Stimulated activated CD4-positive, alpha-beta T cell treated with anti-CD3 and anti-CD28 coated beads, Interleukin-1b, Interleukin-23, amount 100 ng/mL, for 4 hours (primary cell): ENCODE measurements around the gene NSRP1.
"Not testable (repeated sequence)": the region's sequence is repeated elsewhere in the genome, so short reads cannot be mapped to it uniquely, and the experiment has no call there.

Source experiments
- DNase-seq, 2 donors: peaks; one replicate each; pipeline ENCODE4 v3.0.0-alpha.2; 2020; ENCODE audit warnings: low read depth in 2 of 2

Gene NSRP1, protein sequence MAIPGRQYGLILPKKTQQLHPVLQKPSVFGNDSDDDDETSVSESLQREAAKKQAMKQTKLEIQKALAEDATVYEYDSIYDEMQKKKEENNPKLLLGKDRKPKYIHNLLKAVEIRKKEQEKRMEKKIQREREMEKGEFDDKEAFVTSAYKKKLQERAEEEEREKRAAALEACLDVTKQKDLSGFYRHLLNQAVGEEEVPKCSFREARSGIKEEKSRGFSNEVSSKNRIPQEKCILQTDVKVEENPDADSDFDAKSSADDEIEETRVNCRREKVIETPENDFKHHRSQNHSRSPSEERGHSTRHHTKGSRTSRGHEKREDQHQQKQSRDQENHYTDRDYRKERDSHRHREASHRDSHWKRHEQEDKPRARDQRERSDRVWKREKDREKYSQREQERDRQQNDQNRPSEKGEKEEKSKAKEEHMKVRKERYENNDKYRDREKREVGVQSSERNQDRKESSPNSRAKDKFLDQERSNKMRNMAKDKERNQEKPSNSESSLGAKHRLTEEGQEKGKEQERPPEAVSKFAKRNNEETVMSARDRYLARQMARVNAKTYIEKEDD

DNA sequence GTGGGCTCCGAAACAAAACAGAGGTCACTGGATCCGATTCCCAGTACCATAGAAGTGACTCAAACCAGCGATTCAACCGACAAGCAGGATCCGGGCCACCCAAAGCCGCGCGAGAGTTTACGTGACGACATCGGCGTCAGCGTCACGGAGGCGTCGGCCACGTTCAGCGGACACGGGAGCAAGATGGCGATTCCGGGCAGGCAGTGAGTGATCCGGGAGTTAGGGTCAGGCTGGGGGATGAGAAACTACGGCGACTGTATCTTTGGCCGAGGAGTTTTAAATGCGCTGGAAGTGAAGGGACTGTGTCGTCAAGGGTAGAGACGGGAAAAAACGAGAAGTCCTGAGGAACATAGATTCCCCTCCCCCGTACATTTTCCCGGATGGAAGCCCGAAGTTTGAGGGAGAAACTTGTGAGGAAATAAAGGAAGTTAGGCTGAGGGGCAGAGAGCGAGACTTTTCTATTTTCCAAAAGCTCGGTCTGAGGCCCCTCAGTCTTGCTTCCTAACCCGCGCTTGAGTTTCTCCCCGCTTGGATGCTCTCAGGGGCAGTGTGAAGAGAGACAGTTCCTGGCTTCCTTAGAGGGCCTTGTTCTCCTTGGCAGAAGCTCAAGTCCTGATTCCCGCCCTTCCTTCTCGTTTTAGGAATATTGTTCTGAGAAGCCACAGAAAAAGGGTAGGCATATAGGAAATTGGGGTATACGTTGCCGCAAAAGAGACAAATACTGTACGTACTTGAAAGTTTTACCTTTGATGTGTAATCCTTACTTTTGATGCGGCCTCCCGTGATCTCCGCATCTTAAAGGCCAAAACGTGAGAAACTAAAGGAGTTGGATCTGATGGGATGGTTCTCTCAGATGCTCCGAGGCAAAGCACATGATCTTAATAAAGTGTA is at the start of gene NSRP1:
TSS of gene NSRP1 (plus strand) at position 156 of the 891 bp plus-strand sequence. CDS start at position 184, 28 bp downstream.
- peak; percentile 85 to 87 for DNase-seq

DNA sequence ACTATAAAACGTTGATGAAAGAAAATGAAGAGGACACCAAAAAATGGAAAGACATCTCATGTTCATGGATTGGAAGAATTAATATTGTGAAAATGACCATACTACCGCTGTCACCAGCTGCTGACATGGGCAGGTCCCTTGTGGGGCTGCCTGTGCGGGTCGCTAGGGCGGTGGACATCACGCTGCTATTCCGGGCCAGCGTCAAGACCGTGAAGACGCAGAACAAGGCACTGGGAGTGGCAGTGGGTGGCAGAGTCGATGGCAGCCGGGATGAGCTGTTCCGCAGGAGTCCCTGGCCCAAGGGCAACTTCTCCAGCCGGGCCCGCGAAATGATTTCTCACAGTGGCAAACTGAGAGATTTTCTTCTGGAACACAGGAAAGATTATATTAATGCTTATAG is 48.2 kb upstream of the NSRP1 start:
- DNase-seq = no peak

DNA sequence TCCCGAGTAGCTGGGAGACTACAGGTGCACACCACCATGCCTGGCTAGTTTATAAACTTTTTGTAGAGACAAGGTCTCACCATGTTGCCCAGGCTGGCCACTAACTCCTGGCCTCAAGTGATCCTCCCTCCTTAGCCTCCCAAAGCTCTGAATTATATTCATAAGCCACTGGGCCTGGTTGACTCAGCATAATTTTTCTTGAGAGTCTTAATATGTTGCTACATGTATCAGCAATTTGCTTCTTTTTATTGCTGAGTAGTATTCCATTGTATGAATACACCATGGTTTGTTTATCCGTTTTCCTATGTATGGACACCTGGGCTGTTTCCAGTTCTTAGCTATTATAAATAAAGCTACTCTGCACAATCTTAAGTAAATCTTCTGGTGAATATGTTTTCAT is 42.4 kb upstream of the NSRP1 start:
- DNase-seq = no peak

DNA sequence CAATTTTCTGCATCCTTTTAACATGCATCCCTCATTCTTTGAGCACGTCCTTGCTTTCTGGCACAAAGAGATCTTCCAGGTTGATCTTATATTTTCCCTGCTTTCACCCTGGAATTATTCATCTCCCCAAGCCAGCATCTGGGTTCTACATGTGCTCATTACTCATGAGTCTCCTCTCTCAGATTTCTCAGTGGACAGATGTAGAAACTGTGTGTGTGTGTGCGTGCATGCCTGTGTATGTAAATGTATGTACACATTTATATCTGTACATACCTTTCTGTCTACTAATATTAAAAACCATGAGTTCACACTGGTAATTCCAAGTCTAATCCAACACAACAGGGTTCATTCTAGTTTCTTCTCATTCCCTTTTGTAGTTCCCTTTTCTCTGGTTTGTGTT is 41.9 kb upstream of the NSRP1 start:
- DNase-seq = no peak

DNA sequence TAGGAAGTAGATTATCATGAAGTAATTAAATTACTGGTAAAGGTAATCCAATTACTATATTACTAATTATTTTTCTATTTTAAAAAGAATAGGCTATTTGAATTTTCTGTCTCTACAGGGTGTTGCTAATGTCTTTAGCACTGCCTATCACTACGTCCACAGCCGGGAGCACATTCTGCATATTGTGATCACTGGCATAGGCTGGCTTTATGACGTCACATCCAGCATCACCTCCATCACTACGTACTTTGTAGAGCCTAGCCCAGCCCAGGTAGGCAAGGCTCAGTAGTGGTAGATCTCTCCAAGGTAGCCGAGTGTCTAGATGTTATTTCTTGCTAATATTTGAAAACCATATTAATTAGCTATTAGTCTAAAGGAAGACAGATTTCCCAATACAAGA is 33.8 kb upstream of the NSRP1 start:
- no peak for DNase-seq

DNA sequence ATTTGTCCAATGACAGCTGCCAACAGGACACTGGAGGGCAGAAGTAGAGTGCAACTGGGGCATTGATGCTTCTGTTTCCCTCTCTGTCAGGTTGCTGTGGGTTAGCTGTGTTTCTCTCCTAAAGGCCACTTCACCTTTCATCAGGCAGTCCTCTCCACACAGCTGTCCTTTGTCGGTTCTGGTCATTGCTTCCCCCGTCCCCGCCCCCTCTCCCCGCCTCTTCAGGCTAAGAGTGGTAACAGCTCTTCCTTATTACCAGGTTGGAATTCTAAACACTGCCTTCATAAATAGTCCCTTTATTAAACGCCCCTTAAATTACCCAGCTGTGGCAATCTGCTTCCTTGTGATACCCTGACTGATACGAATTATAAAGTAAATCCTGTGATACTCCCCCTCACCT is 31.8 kb upstream of the NSRP1 start:
- no peak for DNase-seq

DNA sequence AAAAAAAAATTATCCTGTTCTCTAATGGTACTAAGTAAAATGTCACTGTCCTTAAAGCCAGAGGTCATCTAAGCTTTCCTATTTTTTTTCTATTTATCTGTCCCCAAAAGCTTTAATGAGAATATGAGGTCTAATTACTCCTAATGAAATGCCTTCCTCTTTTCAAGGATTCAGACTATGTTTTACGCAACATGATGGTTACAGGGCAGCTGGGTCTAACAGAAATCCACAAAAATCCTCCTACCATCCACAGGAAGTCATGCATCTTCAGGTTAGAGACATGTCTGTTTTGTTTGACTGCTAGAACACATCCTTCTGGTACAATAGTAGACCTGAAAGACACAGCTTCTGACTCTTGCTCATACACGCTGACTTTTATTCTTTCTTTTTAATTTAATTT is 29.7 kb upstream of the NSRP1 start:
- no peak for DNase-seq

DNA sequence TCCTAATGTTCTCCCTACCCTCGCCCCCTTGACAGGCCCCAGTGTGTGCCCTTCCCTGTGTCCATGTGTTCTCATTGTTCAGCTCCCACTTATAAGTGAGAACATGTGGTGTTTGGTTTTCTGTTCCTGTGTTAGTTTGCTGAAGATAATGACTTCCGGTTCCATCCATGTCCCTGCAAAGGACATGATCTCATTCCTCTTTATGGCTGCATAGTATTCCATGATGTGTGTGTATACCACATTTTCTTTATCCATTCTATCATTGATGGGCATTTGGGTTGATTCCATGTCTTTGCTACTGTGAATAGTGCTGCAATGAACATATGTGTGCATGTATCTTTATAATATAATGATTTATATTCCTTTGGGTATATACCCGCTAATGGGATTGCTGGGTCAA is 29.2 kb upstream of the NSRP1 start:
- DNase-seq = not testable (repeated sequence)

DNA sequence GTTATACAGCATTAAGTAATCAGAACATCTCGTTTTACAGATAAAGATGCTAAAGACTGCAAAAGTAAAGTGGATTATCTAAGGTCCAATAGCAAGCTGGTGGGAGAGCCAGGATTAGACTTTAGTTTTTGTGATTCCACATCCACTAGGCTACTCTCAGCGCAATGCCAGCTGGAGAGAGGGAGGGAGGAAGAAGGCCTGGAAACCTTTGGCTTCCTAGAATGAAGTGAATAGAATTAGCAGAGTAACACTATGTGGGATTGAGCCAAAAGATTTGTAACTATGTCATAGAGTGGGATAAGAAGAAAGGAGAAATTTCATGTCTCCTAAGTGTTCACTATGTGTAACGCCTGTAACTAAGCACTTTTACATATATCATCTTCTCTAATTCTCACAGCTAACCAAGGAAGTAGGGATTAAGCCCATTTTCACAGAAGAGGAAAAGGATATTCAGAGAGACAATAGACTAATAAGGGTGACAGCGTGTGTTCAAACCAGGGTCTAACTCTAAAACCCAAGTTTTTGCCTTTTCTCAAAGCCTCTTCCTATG is 25.4 kb upstream of the NSRP1 start:
- no peak for DNase-seq

DNA sequence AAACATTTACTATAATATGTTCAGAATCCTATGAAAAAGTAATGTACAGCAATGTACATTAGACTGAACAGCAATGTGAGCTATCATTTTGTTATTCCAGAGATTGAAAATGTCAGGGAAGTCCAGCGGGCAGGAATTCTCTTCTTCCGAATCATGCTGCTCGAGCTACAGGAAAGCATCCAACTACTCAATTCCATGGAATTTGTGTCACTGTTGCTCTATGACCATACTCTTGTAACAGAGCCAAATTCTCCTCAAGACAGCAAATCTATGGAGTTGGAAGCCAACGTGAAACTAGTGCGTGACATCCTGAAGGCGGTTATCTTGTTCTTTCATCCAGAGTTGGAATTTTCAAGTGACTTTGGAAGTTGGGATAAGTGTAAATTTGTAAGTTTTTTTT is 24.8 kb upstream of the NSRP1 start:
- DNase-seq = no peak

DNA sequence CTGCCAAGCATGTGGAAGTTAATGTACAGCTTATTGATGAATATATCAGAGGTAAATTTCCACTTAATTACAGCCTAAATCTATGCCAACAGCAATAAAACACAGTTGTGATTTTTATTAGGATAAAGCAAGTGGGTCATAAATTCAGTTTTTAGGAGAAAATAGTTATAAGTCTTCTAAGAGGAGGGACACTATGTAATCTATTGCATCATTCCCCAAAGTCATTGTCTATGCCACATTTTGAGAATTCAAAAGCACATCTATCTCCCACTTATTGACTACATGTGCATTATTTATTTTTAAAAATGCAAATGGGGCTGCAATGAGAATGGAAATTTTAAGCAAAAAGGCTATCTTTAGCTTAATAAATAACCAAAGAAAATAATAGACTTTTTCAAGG is 23.7 kb upstream of the NSRP1 start:
- no peak for DNase-seq

DNA sequence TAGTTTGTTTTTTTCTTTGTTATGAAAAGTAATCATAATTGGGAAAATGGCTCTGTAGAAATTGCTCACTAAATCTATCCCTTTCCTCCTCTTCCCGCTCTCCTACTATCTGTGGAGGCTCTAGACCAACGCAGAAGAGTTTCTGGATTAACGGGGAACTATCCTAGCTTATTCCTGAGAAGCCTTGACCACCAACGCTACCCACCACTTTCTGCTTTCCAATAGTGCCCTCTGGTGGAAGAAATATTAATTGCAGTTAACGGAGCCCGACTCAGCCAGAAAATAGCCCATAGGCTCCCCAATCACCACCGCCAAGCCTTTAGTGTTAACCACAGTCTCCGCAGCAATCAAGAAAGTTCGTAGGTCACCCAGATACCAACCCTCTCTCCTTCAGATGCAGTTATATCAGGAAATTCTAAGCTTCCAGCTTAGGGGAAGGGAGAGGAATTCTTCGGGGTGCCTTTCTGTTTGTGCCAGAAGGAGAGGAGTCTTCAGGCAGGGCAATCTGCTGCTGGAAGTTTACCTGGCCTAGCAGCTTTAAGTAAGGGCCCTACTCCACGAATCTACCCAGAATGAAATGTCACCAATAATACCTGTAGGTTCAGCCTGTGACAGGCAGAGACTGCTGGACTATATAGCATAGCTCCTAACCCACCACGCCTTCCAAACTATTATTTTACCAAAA is 23.0 kb upstream of the NSRP1 start:
- DNase-seq = peak in 1 of 2 donors; percentile 43

DNA sequence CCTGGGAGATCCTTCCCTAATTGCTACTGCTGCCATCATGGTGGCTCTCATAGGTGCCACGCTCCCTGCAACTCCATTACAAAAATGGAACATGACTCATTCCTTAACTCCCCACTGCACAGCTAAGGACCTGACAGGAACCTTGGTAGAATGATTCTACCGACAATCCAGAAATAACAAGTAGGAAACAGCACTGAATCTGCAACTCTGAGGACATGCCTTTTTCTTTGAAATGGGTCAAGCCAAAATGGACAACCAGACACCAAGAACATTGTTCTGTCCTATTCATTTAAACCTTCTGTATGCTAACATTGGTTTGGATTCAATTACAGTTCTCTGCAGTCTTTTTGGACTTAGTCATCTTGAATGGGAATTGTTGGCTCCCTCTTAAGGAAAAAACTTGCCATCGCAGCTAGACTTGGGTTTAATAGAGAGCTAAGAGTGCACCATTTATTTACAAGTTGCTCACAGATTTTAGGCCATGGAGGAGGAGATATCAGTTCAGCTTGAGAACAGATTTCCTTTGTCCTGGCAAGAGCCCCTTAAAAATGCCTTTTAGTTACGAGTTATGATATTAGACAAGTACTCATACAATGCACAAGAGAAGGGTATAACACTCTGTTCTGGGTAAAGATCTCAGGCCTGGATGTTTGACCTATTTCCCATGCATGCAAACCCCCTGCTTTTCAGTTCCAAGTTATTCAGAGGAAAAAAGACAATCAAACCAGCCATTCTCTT is 20.9 kb upstream of the NSRP1 start:
- no peak for DNase-seq

DNA sequence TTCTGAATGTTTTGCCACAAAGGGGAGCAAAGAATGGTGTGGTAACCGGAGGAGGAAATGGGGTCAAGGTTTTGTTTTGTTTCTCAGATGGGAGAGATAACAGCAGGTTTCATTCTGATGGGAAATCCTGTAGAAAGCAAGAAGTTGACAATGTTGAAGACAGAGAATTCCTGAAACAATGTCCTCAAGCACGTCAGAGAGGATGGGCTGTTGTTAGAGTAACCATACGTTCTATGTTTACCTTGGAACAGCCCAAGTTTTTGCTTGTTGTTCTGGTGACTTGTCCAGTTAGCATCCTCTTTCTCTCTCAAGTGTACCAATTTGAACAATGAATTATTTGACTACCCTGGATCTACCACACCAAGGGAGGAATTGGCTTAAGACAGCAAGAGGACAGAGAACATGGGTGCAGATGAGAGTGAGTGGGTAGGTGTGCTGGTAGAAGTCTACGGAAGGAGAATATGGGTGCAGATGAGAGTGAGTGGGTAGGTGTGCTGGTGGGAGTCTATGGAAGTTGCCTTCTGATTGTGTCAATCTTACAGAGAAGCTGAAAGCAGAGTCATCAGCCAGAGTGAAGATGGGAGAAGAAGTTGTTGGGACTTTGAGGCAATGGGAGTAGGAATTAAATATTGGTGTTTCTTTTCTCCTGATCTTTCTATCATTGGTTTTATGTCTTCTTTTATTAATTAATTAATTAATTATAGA is 14.8 kb upstream of the NSRP1 start:
- DNase-seq = no peak

DNA sequence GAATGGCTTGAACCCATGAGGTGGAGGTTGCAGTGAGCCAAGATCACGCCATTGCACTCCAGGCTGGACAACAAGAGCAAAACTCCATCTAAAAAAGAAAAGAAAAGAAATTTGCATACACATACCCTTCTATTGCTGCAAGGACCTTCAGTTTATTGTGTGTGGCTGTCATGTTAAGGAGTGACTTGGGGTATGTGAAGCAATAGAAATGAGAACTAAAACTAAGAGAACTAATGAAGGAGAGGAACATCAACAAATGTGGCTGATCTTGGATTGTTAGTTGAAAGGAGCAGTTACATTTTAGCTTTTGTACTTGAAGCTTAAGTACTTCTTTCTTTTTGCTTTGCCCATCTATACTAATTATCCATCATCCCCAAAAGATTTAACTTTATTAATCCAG is 12.7 kb upstream of the NSRP1 start:
- DNase-seq = no peak

DNA sequence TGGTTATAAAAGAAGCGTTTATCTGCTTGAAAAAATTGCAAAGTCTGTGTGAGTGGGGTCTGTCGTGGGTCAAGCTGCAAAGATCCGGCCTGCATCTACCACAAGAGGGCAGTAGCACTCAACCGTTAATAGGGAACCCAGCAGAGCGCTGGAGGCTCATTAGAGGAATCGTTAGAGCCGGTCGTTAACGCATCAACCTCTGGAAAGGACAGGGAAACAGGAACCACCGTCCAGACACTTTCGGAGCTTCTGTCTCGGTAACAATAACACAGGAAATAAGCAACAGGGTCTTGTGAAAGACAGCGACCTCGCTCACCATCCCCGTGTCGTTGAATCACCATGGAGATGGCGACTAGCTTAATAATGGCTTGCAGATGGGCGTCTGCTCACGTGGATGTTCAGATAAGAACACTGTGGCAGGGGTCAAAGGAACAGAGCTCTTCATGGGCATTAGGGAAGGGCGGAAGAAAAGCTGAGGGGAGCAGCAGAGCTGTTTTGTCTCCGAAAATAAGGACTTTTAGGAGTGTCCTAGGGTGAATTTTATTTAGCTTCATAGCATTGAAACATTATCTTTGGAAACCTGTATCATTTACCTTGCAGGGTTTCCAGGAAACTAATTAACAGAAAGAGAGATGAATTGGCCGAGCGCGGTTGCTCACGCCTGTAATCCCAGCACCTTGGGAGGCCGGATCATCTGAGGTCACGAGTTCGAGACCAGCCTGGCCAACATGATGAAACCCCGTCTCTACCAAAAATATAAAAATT is 11.9 kb upstream of the NSRP1 start:
- DNase-seq = peak; percentile 56 to 67

DNA sequence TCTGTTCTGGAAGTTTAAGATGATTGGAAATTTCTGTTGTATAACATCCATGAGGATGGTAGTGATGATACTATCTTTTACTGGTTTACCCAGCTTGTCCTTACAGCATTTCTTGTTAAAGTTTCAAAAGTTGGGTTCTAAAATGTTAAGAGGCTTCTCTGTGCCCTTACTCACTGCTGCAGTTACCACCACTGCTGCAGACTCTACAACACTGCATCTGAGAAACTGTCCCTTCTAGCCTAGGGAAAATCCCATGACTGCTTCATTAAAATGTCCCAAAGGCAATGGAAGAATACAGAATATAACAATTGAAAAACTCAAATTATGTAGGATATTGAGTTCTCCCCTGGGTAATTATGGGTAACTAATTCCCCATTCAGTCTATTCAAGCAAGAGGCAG is 3.8 kb upstream of the NSRP1 start:
- DNase-seq = no peak

DNA sequence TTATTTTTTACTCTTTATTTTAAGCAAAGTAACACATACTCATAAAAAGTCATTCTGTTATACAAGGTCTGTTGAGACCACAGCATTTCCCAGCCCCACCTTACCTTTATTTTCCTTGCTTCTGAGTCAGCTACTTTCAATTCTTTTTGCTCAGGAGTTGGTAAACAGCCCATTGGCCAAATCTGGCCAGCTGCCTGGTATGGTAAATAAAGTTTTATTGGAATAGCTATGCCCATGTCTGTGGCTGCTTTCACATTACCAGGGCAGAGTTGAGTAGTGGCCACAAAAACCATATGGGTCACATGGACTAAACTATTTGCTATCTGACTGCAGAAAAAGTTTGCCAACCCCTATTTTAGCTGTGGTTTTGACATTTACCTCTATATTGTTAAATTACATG is 3.4 kb upstream of the NSRP1 start:
- DNase-seq = no peak

DNA sequence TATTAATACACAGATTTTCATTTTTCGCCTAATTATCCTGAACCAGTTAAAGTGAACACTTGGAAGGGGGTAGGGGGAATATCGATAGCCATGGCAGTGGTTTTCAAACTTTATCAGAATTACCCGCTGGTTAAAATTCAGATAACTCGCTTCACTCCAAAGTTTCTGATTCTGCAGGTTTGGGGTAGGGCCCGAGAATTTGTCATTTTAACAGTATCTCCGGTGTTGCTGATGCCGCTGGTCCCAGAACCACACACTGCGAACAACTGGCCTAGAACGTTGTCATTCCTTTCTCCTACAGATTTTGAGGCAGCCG is 313 bp upstream of the NSRP1 start:
- DNase-seq = no peak

DNA sequence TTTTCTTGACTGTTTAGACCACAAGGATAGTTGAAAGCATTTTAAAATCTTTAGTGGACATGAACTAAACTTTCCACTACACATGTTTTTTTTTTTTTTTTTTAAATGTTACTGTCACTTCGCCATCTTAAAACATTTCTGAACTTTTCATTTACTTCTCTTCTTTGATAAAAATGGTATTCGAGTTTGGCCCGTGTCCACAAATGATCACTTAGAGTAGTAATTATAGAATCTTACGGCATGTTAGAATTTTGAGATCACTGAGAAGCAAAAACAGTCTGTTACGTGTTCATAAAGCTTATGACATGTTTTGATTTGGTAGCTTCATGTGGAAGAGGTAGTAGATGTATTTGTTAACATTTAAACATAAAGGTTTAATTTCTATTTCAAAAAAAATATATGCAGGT is 1.1 kb downstream of the NSRP1 start:
- no peak for DNase-seq
